ENCODE results near the gene YPEL2.
"Not testable (repeated sequence)": the region's sequence is repeated elsewhere in the genome, so short reads cannot be mapped to it uniquely, and the experiment has no call there.

Gene YPEL2

DNA sequence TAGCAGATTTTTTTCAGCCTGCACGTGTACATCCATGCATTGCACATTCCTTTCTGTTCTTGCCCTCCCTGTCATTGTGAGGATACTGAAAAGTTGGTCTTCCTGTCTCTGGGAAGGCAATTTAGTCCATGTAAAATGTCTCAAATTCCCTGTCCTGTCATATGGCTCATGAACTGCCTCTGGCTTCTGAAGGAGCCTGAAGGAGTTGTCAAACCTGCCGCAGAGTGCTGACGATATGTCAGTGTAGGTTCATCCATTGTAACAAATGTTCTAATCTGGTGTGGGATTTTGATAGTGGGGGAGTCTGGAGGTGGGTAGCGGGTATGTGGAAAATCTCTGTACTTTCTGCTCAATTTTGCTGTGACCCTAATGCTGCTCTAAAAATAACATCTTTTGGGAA lies 59.6 kb downstream of the YPEL2 start:
- TF ChIP-seq, protein P1, sequence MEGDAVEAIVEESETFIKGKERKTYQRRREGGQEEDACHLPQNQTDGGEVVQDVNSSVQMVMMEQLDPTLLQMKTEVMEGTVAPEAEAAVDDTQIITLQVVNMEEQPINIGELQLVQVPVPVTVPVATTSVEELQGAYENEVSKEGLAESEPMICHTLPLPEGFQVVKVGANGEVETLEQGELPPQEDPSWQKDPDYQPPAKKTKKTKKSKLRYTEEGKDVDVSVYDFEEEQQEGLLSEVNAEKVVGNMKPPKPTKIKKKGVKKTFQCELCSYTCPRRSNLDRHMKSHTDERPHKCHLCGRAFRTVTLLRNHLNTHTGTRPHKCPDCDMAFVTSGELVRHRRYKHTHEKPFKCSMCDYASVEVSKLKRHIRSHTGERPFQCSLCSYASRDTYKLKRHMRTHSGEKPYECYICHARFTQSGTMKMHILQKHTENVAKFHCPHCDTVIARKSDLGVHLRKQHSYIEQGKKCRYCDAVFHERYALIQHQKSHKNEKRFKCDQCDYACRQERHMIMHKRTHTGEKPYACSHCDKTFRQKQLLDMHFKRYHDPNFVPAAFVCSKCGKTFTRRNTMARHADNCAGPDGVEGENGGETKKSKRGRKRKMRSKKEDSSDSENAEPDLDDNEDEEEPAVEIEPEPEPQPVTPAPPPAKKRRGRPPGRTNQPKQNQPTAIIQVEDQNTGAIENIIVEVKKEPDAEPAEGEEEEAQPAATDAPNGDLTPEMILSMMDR (conservative IDR thresholded peaks at IDR 0.05; ENCODE audit: low read length) = no peak
- H3K4me3 ChIP-seq (ENCODE audit: low read length) = no peak overlapping the region
- DNase-seq (ENCODE audit: low read depth) = no peak

DNA sequence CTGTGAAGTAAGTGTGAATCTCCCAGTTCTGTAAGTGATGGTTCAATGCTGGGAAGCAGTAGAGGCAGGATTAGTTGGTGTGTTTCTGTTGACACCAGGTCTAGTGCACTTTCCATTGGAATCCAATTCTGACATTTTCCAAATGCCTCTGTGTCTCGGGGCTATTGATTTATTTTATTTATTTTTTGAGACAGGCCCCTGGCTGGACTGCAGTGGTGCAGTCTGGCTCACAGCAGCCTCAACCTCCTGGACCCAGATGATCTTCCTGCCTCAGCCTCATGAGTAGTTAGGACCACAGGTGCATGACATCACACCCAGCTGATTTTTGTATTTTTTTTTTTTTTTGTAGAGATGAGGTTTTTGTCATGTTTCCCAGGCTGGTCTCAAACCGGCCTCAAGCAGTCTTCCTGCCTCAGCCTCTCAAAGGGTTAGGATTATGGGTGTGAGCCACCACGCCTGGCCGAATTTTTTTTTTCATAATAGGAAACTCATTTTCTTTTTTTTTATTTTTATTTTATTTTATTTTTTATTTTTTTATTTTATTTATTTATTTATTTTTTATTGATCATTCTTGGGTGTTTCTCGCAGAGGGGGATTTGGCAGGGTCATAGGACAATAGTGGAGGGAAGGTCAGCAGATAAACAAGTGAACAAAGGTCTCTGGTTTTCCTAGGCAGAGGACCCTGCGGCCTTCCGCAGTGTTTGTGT lies 61.7 kb downstream of the YPEL2 start:
- TF ChIP-seq, protein P1 (conservative IDR thresholded peaks at IDR 0.05; ENCODE audit: low read length) = no peak
- DNase-seq (ENCODE audit: low read depth) = no peak
- no peak overlapping the region for H3K4me3 ChIP-seq (ENCODE audit: low read length)

GRCh38 chr17:59393742-59394410 lies 62.4 kb downstream of the YPEL2 start:
- not testable (repeated sequence) for DNase-seq (ENCODE audit: low read depth); H3K4me3 ChIP-seq (ENCODE audit: low read length)

DNA sequence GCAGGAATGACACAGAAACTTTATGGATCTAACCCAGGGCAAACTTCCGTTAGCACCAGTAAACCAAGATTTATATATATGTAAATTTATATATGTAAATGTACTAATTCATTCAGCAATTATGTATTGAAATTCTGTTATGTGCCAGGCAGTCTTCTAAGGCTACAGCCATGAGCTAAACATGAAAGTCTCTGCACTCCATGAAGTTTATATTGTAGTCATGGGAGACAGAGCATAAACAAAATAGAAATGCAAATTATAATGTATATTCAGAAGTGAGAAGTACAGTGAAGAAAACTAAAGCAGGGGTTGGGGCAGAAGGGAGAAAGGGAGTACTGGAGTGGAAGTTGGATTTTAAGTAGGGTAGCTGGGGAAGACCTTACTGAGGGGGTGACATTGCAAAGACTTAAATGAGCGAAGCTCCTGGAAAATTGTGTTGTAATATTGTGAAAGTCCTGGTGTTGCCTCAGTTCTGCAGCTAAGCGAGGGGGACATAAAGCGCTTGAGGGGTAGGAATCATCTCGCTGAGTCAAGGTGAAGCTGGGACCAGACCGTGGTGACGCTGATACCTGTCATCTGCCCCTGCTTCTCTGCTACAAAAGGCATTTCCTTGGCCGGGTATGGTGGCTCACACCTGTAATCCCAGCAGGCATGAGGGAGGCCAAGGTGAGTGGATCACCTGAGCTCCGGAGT lies 64.8 kb downstream of the YPEL2 start:
- TF ChIP-seq, protein P1 (conservative IDR thresholded peaks at IDR 0.05; ENCODE audit: low read length) = no peak
- DNase-seq (ENCODE audit: low read depth) = no peak
- H3K4me3 ChIP-seq (ENCODE audit: low read length) = no peak overlapping the region

GRCh38 chr17:59397316-59398073 lies 66.0 kb downstream of the YPEL2 start:
- DNase-seq (ENCODE audit: low read depth) = no peak
- no peak overlapping the region for H3K4me3 ChIP-seq (ENCODE audit: low read length)
- TF ChIP-seq, protein P1 (conservative IDR thresholded peaks at IDR 0.05; ENCODE audit: low read length) = no peak

DNA sequence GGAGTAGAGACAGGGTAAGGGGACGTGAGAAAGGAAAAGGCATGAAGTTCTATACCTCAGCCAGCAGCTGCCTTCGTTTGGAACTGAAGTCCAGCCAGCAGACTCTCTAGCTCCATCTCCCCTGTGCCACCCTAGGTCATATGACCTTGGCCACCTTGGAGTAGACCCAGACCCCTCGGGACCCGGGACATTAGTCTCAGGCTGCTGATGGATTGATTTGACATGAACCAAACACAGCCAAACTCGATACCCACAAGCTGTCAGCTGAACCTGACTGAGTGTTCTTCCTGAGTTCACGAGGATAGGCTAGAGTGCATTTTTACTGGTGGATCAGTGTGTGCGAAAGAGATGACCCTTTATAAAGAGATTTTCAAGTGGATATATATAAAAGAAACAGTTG lies 68.5 kb downstream of the YPEL2 start:
- H3K4me3 ChIP-seq (ENCODE audit: low read length) = no peak overlapping the region
- no peak for DNase-seq (ENCODE audit: low read depth)
- TF ChIP-seq, protein P1 (conservative IDR thresholded peaks at IDR 0.05; ENCODE audit: low read length) = no peak

- DNase-seq (ENCODE audit: low read depth) = peak; percentile 40
- TF ChIP-seq, protein P1 (conservative IDR thresholded peaks at IDR 0.05; ENCODE audit: low read length) = no peak
- H3K4me3 ChIP-seq (ENCODE audit: low read length) = peak overlapping the region; percentile 51
These were observed 69.4 kb downstream of the YPEL2 start for GRCh38 chr17:59400858-59401257.

Measured in AG10803 (cell line).